Measurements from ENCODE around the gene OSBPL10. TPM values are rescaled to one million over a fixed set of nuclear protein-coding genes. Genes with fewer than 3 reads are reported as not detected.

The OSBPL10 gene
- total RNA-seq, 2 donors from 2014 or later, result 23.8 to 33.6 TPM

- H3K4me1 Mint-ChIP-seq, result peaks cover 42% of the 10 kb centered on the region
- H3K27ac ChIP-seq (ENCODE audit: low read depth, low read length), result no peak overlapping the region
- TF ChIP-seq CTCF (conservative IDR thresholded peaks at IDR 0.05), result no peak
Measured at GRCh38 chr3:31918179-31919150, 62.6 kb downstream of the OSBPL10 start.

GRCh38 chr3:31917303-31918005 lies 63.6 kb downstream of the OSBPL10 start:
- H3K36me3 Mint-ChIP-seq (ENCODE audit: low read depth), result peaks cover 7% of the 10 kb centered on the region
- no peaks in the 10 kb centered on the region for H3K27me3 Mint-ChIP-seq (ENCODE audit: insufficient read depth)
- DNase-seq, result no peak
- 30 to 36% methylated on average over 3 of the region's 3 CpGs for WGBS, 2 experiments (ENCODE audit: insufficient coverage in 1 of 2, insufficient read length in 1 of 2)
- Histone ChIP-seq H3K36me3 (ENCODE audit: control insufficient read depth, insufficient read depth, low read length) (no peaks in the 10 kb centered on the region), H3K4me1 (ENCODE audit: control insufficient read depth, insufficient read depth, low read length) (peaks cover 10% of the 10 kb centered on the region), H3K27me3 (ENCODE audit: control insufficient read depth, insufficient read depth, low read length, poor library complexity, severe bottlenecking) (no peaks in the 10 kb centered on the region), H3K27ac (ENCODE audit: low read depth, low read length) (no peak overlapping the region), H3K9me3 (ENCODE audit: control insufficient read depth, low read length) (peaks cover 24% of the 10 kb centered on the region), H3K4me3 (ENCODE audit: low read length) (peak overlapping the region; percentile 26), H3K9ac (ENCODE audit: extremely low read depth, low read length, poor library complexity, severe bottlenecking) (no peak overlapping the region)
- peak overlapping the region; percentile 2 for H3K4me3 Mint-ChIP-seq
- peaks cover 20% of the 10 kb centered on the region for H3K9me3 Mint-ChIP-seq
- peak overlapping the region; percentile 50 for H3K27ac Mint-ChIP-seq
- H3K4me1 Mint-ChIP-seq, result peaks cover 34% of the 10 kb centered on the region
- no peak for TF ChIP-seq CTCF (conservative IDR thresholded peaks at IDR 0.05)

More at GRCh38 chr3:31918179-31919150, 62.6 kb downstream of the OSBPL10 start:
- peaks cover 24% of the 10 kb centered on the region for H3K9me3 ChIP-seq (ENCODE audit: control insufficient read depth, low read length)
- H3K27me3 ChIP-seq (ENCODE audit: control insufficient read depth, insufficient read depth, low read length, poor library complexity, severe bottlenecking), result no peaks in the 10 kb centered on the region
- Mint-ChIP-seq H3K36me3 (ENCODE audit: low read depth) (peaks cover 7% of the 10 kb centered on the region), H3K4me3 (no peak overlapping the region), H3K9me3 (peaks cover 20% of the 10 kb centered on the region), H3K27me3 (ENCODE audit: insufficient read depth) (no peaks in the 10 kb centered on the region), H3K27ac (peak overlapping the region; percentile 65)
- H3K4me3 ChIP-seq (ENCODE audit: low read length), result peak overlapping the region; percentile 44
- H3K36me3 ChIP-seq (ENCODE audit: control insufficient read depth, insufficient read depth, low read length), result no peaks in the 10 kb centered on the region
- peaks cover 10% of the 10 kb centered on the region for H3K4me1 ChIP-seq (ENCODE audit: control insufficient read depth, insufficient read depth, low read length)
- H3K9ac ChIP-seq (ENCODE audit: extremely low read depth, low read length, poor library complexity, severe bottlenecking), result no peak overlapping the region
- no peak for DNase-seq
- WGBS, 2 experiments (ENCODE audit: insufficient coverage in 1 of 2, insufficient read length in 1 of 2), result 85 to 87% methylated on average over 4 to 5 of the region's 5 CpGs

GRCh38 chr3:31911643-31912042 lies 69.4 kb downstream of the OSBPL10 start:
- H3K9me3 ChIP-seq (ENCODE audit: control insufficient read depth, low read length), result no peaks in the 10 kb centered on the region
- Mint-ChIP-seq H3K36me3 (ENCODE audit: low read depth) (no peaks in the 10 kb centered on the region), H3K27ac (no peak overlapping the region), H3K4me1 (peaks cover 32% of the 10 kb centered on the region), H3K9me3 (no peaks in the 10 kb centered on the region), H3K27me3 (ENCODE audit: insufficient read depth) (no peaks in the 10 kb centered on the region), H3K4me3 (no peak overlapping the region)
- H3K27ac ChIP-seq (ENCODE audit: low read depth, low read length), result no peak overlapping the region
- DNase-seq, result no peak
- peaks cover under 1% of the 10 kb centered on the region for H3K4me1 ChIP-seq (ENCODE audit: control insufficient read depth, insufficient read depth, low read length)
- H3K4me3 ChIP-seq (ENCODE audit: low read length), result no peak overlapping the region
- H3K36me3 ChIP-seq (ENCODE audit: control insufficient read depth, insufficient read depth, low read length), result no peaks in the 10 kb centered on the region
- 92% methylated on average over 2 of the region's 3 CpGs; no CpG with 5 or more reads in 1 of the 2 experiments for WGBS, 2 experiments (ENCODE audit: insufficient coverage in 1 of 2, insufficient read length in 1 of 2)
- TF ChIP-seq CTCF (conservative IDR thresholded peaks at IDR 0.05), result no peak
- H3K9ac ChIP-seq (ENCODE audit: extremely low read depth, low read length, poor library complexity, severe bottlenecking), result no peak overlapping the region
- no peaks in the 10 kb centered on the region for H3K27me3 ChIP-seq (ENCODE audit: control insufficient read depth, insufficient read depth, low read length, poor library complexity, severe bottlenecking)
